ENCODE results near the gene SLC15A3.

The SLC15A3 gene

GRCh38 chr11:60944490-60945294 is 7.3 kb downstream of the SLC15A3 start:
- DNase-seq = no peak

- DNase-seq = no peak
Observed at GRCh38 chr11:60942970-60943565, 8.9 kb downstream of the SLC15A3 start.

GRCh38 chr11:60942219-60942618 is 9.8 kb downstream of the SLC15A3 start:
- DNase-seq = no peak

- no peak for DNase-seq
Observed at GRCh38 chr11:60941371-60942119, 10.4 kb downstream of the SLC15A3 start.

GRCh38 chr11:60939855-60940254 is 12.1 kb downstream of the SLC15A3 start:
- no peak for DNase-seq

- no peak for DNase-seq
Observed at GRCh38 chr11:60939301-60939700, 12.7 kb downstream of the SLC15A3 start.

- no peak for DNase-seq
Observed at GRCh38 chr11:60938500-60938899, 13.5 kb downstream of the SLC15A3 start.

- no peak for DNase-seq
Observed at GRCh38 chr11:60937811-60938210, 14.2 kb downstream of the SLC15A3 start.

- DNase-seq = no peak
Observed at GRCh38 chr11:60937144-60937527, 14.8 kb downstream of the SLC15A3 start.

- no peak for DNase-seq
Observed at GRCh38 chr11:60936467-60937143, 15.4 kb downstream of the SLC15A3 start.

- DNase-seq = no peak
Observed at GRCh38 chr11:60935676-60936442, 16.1 kb downstream of the SLC15A3 start.

- no peak for DNase-seq
Observed at GRCh38 chr11:60934790-60935605, 17.0 kb downstream of the SLC15A3 start.

- no peak for DNase-seq
Observed at GRCh38 chr11:60934124-60934789, 17.7 kb downstream of the SLC15A3 start.

GRCh38 chr11:60933416-60934123 is 18.4 kb downstream of the SLC15A3 start:
- no peak for DNase-seq

GRCh38 chr11:60932605-60933356 is 19.2 kb downstream of the SLC15A3 start:
- DNase-seq = no peak

- DNase-seq = no peak
Observed at GRCh38 chr11:60931917-60932316, 20.1 kb downstream of the SLC15A3 start.

GRCh38 chr11:60930394-60930793 is 21.6 kb downstream of the SLC15A3 start:
- DNase-seq = no peak

- DNase-seq = no peak
Observed at GRCh38 chr11:60929764-60930163, 22.2 kb downstream of the SLC15A3 start.

GRCh38 chr11:60928563-60929001 is 23.4 kb downstream of the SLC15A3 start:
- no peak for DNase-seq

Measured in retina (tissue), 1 donor.